Testis (tissue), 2 donors: ENCODE measurements around the gene C1orf21.

ENCODE experiments used
- POLR2A ChIP-seq: fragments of 450-650 bp; IDR thresholded peaks from one replicate; pipeline ENCODE4 v1.6.1; 2017; ENCODE audit warnings: antibody characterized with exemption, mild to moderate bottlenecking, moderate library complexity
- TF ChIP-seq, protein P1 (sequence below), 3 experiments: fragments of 450-650 bp in 2 of 3; fragments of 200-600 bp in 1 of 3; sonication (generic) in 1 of 3; IDR thresholded peaks; one replicate each; pipeline ENCODE4 v1.5.1; 2016 to 2019; ENCODE audit warnings: antibody characterized with exemption in 3 of 3, mild to moderate bottlenecking in 2 of 3, moderate library complexity in 1 of 3

DNA sequence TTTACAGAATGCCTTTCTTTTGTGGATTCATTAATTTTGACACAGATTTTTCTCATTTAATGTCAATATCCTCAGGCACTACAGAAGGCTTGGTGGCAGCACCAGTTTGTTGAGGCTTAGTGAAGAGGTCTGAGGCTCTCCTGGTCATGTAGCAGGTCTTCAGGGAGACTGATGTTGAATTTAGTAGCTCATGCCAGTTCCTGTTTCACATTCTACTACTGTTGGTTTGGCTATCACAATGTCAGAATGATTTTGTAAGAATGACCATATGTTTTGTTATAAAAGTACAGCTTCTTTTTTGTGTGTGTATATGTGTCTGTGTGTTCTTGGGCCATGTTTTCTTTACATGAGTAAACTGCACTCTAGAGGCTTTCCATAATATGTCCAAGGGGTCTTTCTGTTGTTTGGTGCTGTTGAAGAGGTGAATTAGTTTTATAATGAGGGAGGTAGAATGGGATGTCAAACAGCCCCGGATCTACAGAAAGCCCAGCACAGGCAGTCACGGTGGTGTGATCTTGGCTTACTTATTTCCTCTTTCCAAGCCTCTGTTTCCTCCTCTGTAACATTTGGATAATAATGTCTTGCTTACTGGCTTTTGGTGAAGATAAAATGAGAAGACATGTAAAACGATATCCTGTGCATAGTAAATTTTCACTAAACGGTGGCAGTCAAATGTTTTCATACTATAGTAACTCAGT, 32.0 kb downstream of the C1orf21 start:
- TF ChIP-seq, protein P1, sequence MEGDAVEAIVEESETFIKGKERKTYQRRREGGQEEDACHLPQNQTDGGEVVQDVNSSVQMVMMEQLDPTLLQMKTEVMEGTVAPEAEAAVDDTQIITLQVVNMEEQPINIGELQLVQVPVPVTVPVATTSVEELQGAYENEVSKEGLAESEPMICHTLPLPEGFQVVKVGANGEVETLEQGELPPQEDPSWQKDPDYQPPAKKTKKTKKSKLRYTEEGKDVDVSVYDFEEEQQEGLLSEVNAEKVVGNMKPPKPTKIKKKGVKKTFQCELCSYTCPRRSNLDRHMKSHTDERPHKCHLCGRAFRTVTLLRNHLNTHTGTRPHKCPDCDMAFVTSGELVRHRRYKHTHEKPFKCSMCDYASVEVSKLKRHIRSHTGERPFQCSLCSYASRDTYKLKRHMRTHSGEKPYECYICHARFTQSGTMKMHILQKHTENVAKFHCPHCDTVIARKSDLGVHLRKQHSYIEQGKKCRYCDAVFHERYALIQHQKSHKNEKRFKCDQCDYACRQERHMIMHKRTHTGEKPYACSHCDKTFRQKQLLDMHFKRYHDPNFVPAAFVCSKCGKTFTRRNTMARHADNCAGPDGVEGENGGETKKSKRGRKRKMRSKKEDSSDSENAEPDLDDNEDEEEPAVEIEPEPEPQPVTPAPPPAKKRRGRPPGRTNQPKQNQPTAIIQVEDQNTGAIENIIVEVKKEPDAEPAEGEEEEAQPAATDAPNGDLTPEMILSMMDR (IDR thresholded peaks at IDR 0.05) = no peak
- TF ChIP-seq POLR2A = no peak
